Esophagus squamous epithelium (tissue), 5 donors: ENCODE measurements around the gene FOXJ3. TPM values are rescaled to one million over a fixed set of nuclear protein-coding genes. Genes with fewer than 3 reads are reported as not detected.

Source experiments
- DNase-seq: peaks from one replicate; lab custom pipeline; 2025; lab: John Stamatoyannopoulos, UW
- H3K27ac ChIP-seq, 4 donors: fragments of 200-600 bp; sonication (generic); one replicate each; pipeline ENCODE4 v1.5.1; 2016 to 2019; ENCODE audit warnings: mild to moderate bottlenecking in 1 of 4
- H3K27me3 ChIP-seq, 4 donors: fragments of 200-600 bp; sonication (generic); 1 replicate in 3 of 4; 2 replicates in 1 of 4; pipeline versions ENCODE4 v1.5.1 to v1.6.0; 2017 to 2021; ENCODE audit warnings: antibody characterized with exemption in 1 of 4
- H3K36me3 ChIP-seq, 3 donors: fragments of 200-600 bp; sonication (generic); one replicate each; pipeline ENCODE4 v1.5.1; 2016 to 2019
- H3K4me1 ChIP-seq, 3 donors: fragments of 200-600 bp; sonication (generic); one replicate each; pipeline ENCODE4 v1.5.1; 2017 to 2019
- H3K4me3 ChIP-seq, 4 donors: fragments of 200-600 bp; sonication (generic); 1 replicate in 3 of 4; 2 replicates in 1 of 4; pipeline ENCODE4 v1.5.1; 2016 to 2019; ENCODE audit warnings: mild to moderate bottlenecking in 2 of 4, moderate library complexity in 1 of 4
- H3K9me3 ChIP-seq, 3 donors: fragments of 200-600 bp; sonication (generic); one replicate each; pipeline ENCODE4 v1.5.1; 2016 to 2019
- POLR2A ChIP-seq, 4 donors: fragments of 450-650 bp; IDR thresholded peaks; one replicate each; pipeline ENCODE4 v1.6.1; 2017; ENCODE audit warnings: antibody characterized with exemption in 4 of 4, mild to moderate bottlenecking in 4 of 4, moderate library complexity in 3 of 4
- WGBS, 2 donors: methylation state at CpG; one replicate each; pipeline ENCODE4 v1.1.5; 2018; 5-methylcytosine and 5-hydroxymethylcytosine counted together
- intact Hi-C: fragments of 100-400 bp; cut with DNase I; formaldehyde crosslinking; loops from one replicate; pipeline ENCODE4 v1.15.0; 2022
- total RNA-seq, 4 donors: library from RNA; depleted of rRNA; stranded (reverse); fragments of >200 nt; gene quantifications; one replicate each; pipeline ENCODE4 v1.1.0, GENCODE V29; 2016
- TF ChIP-seq, protein P1 (sequence below), 6 experiments: fragments of 450-650 bp in 4 of 6; fragments of 200-600 bp in 2 of 6; sonication (generic) in 2 of 6; IDR thresholded peaks; one replicate each; pipeline ENCODE4 v1.5.1; 2016 to 2019; ENCODE audit warnings: antibody characterized with exemption in 6 of 6, mild to moderate bottlenecking in 4 of 6, moderate library complexity in 4 of 6
- donor health status: DM: yes; HTN: yes; CAD: no.

FOXJ3 gene
- total RNA-seq, 4 donors from 2014 or later = 18.7 to 36.6 (median 27.5) TPM

DNA sequence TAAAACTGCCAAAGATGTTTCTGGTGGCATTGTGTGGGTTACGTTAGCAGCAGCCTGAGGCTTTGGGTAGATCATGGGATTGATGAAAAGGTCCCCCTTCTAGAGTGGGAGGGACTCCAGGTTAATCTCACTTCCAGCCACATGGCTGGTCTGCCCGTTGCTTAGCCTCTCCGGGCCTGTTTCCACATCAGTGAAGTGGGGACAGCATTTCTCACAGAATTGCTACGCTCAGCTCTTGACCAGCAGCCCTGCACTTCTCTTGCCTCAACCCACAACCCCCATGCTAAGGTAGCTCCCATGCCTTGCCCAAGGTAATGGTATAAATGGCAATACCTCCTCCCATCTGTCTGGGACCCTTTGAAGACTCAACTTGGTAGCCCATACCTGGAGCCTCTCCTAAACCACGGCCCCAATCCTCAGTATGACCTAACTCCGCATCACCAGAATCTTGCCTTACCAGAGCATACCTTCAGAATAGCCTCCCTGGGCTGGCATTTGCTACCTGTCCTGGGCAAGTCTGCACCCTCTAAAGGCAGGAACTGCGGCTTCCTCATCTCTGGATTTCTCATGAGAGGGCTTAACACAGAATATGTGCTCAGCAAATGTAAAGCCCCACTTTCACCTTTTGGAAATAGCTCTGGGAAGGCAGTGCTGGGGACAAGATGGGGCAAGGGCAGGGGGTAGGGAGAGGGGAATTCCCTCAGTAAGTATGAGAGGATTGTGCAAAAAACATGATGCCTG lies 159.6 kb downstream of the FOXJ3 start:
- TF ChIP-seq, protein P1, sequence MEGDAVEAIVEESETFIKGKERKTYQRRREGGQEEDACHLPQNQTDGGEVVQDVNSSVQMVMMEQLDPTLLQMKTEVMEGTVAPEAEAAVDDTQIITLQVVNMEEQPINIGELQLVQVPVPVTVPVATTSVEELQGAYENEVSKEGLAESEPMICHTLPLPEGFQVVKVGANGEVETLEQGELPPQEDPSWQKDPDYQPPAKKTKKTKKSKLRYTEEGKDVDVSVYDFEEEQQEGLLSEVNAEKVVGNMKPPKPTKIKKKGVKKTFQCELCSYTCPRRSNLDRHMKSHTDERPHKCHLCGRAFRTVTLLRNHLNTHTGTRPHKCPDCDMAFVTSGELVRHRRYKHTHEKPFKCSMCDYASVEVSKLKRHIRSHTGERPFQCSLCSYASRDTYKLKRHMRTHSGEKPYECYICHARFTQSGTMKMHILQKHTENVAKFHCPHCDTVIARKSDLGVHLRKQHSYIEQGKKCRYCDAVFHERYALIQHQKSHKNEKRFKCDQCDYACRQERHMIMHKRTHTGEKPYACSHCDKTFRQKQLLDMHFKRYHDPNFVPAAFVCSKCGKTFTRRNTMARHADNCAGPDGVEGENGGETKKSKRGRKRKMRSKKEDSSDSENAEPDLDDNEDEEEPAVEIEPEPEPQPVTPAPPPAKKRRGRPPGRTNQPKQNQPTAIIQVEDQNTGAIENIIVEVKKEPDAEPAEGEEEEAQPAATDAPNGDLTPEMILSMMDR (IDR thresholded peaks at IDR 0.05) = no peak
- TF ChIP-seq POLR2A (IDR thresholded peaks at IDR 0.05) = no peak
- DNase-seq = no peak
- peaks cover 0 to 21% (median 0%) of the 10 kb centered on the region in 3 donors for H3K36me3 ChIP-seq
- no peak overlapping the region for H3K27ac ChIP-seq
- H3K9me3 ChIP-seq = no peaks in the 10 kb centered on the region
- intact Hi-C loops = loop anchor here (5.0 to 10.0 kb wide), 2 partner anchors 157 to 601 kb away; no protein-coding TSS in a partner anchor
- no peak overlapping the region for H3K4me3 ChIP-seq
- 53 to 78% methylated on average over 4 to 6 of the region's 7 CpGs for WGBS, 2 donors
- H3K4me1 ChIP-seq = peaks cover 29 to 88% (median 57%) of the 10 kb centered on the region in 3 donors
- H3K27me3 ChIP-seq = no peaks in the 10 kb centered on the region

DNA sequence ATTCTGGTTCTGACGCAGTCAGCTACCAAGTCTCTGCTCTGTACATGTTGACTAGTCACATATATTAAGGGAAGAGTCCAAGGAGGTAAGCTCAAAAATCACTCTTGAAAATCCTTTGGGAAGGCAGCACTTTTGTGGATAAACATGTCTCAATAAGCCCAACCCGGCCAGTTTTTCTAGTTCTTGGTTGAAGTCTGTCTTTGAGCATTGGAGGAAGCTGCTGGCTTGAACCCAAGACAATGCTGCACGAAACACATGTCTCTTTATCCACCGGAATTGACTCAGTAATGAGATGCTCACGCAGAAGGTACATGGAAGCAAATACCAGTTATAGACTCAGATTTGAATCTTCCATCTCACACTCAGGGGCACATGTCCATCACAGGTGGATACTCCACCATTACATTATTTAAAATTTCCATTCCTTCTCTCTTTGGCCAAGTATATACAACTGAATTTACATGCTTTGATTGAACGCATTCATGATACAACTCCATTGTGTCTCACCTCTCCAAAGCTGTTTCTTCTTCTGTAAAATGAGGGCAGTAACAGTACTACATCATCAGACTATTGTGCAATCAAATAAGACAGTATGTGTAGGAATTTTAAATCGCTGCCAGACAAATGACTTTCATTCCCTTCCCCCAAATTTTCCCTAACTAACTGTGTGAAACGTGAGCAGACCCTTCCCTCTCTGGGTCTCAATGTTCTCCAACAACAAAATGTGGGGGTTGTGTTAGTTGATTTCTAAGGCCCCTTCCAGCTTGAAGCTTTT lies 160.9 kb downstream of the FOXJ3 start:
- TF ChIP-seq, protein P1 (IDR thresholded peaks at IDR 0.05) = no peak
- no peak for TF ChIP-seq POLR2A (IDR thresholded peaks at IDR 0.05)
- intact Hi-C loops = loop anchor here (10.0 kb wide), 1 partner anchor 599 kb away; no protein-coding TSS in a partner anchor
- peak overlapping the region; percentile 52 to 75 (median 73) for H3K27ac ChIP-seq
- H3K4me1 ChIP-seq = peaks cover 29 to 86% (median 57%) of the 10 kb centered on the region in 3 donors
- no peaks in the 10 kb centered on the region for H3K9me3 ChIP-seq
- DNase-seq = no peak
- WGBS, 2 donors = 34 to 50% methylated on average over 8 of the region's 8 CpGs
- H3K4me3 ChIP-seq = peak overlapping the region in 1 of 4 donors; percentile 2
- peaks cover 0 to 8% (median 0%) of the 10 kb centered on the region in 3 donors for H3K36me3 ChIP-seq
- H3K27me3 ChIP-seq = no peaks in the 10 kb centered on the region

DNA sequence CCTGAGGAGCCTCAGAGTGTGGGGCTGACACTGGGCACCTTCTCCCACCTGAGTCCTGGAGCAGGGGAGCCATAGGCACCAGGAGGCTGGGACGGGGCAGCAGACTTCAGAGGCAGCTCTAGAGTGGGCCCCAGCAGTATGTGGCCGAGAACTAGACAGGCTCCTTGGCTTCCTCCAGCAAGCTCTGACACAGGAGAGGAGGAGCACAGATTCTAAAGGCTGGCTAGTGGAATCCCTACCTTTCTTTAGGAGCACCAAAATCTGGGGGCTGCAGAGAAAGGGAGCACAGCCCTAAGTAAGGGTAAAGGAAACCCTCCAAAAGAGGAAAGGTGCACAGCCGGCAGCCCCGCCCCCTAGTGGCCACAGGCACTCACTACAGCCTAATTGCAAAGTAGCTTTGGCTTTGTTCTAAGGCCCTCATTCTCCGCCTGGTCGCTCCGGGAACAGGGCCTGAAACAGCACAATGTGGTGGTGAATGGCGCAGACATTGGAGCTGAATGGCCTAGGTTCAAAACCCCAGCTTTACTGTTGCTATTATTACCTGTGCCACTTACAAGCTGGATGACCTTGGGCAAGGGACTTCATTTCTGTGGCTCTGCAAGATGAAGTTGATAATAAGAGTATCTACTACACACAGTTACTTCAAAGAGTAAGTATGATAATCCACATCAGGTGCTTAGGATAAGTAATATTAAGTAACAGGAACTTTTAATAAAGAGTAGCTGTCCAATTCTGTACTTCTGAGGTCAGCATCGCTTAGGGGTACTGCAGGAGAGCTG lies 161.7 kb downstream of the FOXJ3 start:
- no peaks in the 10 kb centered on the region for H3K9me3 ChIP-seq
- no peak for DNase-seq
- TF ChIP-seq POLR2A (IDR thresholded peaks at IDR 0.05) = no peak
- TF ChIP-seq, protein P1 (IDR thresholded peaks at IDR 0.05) = peak; percentile 90 to 99 (median 93)
- H3K4me3 ChIP-seq = peak overlapping the region in 2 of 4 donors; percentile 2 to 5
- peak overlapping the region; percentile 52 to 75 (median 73) for H3K27ac ChIP-seq
- 33% methylated on average over 6 to 8 of the region's 9 CpGs for WGBS, 2 donors
- H3K4me1 ChIP-seq = peaks cover 29 to 82% (median 57%) of the 10 kb centered on the region in 3 donors
- H3K36me3 ChIP-seq = peaks cover 0 to under 1% (median 0%) of the 10 kb centered on the region in 3 donors
- intact Hi-C loops = loop anchor here (10.0 kb wide), 1 partner anchor 599 kb away; no protein-coding TSS in a partner anchor
- no peaks in the 10 kb centered on the region for H3K27me3 ChIP-seq

DNA sequence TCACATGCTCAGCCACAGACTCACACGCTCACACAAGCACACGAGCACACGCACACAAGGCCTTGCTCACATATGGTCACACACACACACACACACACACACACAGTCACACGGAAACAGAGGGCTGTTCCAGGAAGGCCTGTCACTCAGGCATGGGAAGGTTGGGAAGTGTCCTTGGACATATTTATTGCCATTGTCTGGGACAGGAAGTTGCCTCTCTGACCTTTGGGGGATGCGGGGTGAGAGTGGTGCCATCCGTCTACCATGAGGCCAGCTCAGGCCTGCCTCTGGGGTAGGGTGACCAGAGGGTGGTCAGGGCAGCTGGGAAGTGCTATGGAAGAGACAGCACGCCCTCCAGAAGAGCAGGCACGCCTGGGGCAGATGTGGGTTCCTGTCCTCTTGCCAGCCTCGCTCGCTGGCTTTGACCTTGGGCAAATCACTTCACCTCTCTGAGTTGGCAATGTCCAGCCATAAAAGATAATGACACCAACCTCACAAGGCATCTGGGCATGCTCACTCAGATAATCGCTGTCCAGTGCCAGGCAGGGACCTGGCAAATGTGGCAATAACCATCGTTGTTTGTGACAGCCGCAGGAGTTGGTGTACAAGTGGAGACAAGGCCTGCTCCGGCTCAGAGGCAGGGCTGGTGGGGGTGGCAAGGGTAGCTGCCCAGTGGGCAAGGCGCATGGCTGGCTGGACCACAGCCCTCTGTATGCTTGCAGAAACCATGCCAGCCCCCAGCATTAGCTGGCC lies 162.5 kb downstream of the FOXJ3 start:
- intact Hi-C loops = loop anchor here (10.0 kb wide), 1 partner anchor 598 kb away; no protein-coding TSS in a partner anchor
- TF ChIP-seq, protein P1 (IDR thresholded peaks at IDR 0.05) = no peak
- TF ChIP-seq POLR2A (IDR thresholded peaks at IDR 0.05) = no peak
- DNase-seq = no peak
- H3K4me3 ChIP-seq = no peak overlapping the region
- H3K36me3 ChIP-seq = no peaks in the 10 kb centered on the region
- WGBS, 2 donors = 30 to 37% methylated on average over 3 to 6 of the region's 15 CpGs
- H3K9me3 ChIP-seq = no peaks in the 10 kb centered on the region
- peaks cover 29 to 80% (median 52%) of the 10 kb centered on the region in 3 donors for H3K4me1 ChIP-seq
- H3K27ac ChIP-seq = peak overlapping the region; percentile 52 to 75 (median 73)
- H3K27me3 ChIP-seq = no peaks in the 10 kb centered on the region
